ENCODE data around the gene BRD7. TPM values are rescaled to one million over a fixed set of nuclear protein-coding genes. Genes with fewer than 3 reads are reported as not detected.

Gene BRD7
- total and polyA plus RNA-seq, 10 of the 15 experiments (the other 5 are each of a cell fraction or from before 2014, with no cell fraction given) = 16.9 to 74.7 (median 52.0) TPM

GRCh38 chr16:50331570-50331969, 37.2 kb downstream of the BRD7 start (continued):
- no peak for TF ChIP-seq IRF3 (IDR thresholded peaks at IDR 0.05)
- no peak for TF ChIP-seq NBN (IDR thresholded peaks at IDR 0.05)
- TF ChIP-seq SMARCA5 (IDR thresholded peaks at IDR 0.05) = no peak
- TF ChIP-seq SIN3A (IDR thresholded peaks at IDR 0.05; ENCODE audit: low read depth, low read length) = no peak

- H3K4me1 ChIP-seq (ENCODE audit: control insufficient read depth, insufficient read depth, low read length) = peaks cover 3% of the 10 kb centered on the region; the same call in 1 of the 2 replicates
- H3K36me3 ChIP-seq (ENCODE audit: control insufficient read depth in 2 of 2, insufficient read depth in 2 of 2, low read length in 1 of 2) = peaks cover 10 to 24% of the 10 kb centered on the region in 2 experiments; a peak in 3 of 4 replicates
- no peak for FAIRE-seq
- H3K27me3 ChIP-seq (replicated peaks in 1 of 2; ENCODE audit: control insufficient read depth in 2 of 2, insufficient read depth in 2 of 2, low read length in 1 of 2) = no peaks in the 10 kb centered on the region
- H3K9me3 ChIP-seq (replicated peaks; ENCODE audit: control insufficient read depth, insufficient read depth, low read length) = no peaks in the 10 kb centered on the region
- H2AFZ ChIP-seq (ENCODE audit: control insufficient read depth, low read depth, low read length) = no peak overlapping the region
- intact Hi-C loops (cut with micrococcal nuclease; ENCODE audit: unreplicated experiment) (loop anchor here (5.0 to 10.0 kb wide), 2 partner anchors 115 to 478 kb away; no protein-coding TSS in a partner anchor), in situ Hi-C loops (cut with MboI) (no loop called here)
- no TSS peak for BruUV-seq (replicated peaks)
- no peak for ATAC-seq
- H3K4me2 ChIP-seq (ENCODE audit: control insufficient read depth, insufficient read depth) = no peak overlapping the region
- ChIA-PET POLR2A (interaction anchor here (1.0 to 1.1 kb wide), 2 partner anchors 30 to 51 kb away, joined by 3 to 6 read pairs; no protein-coding TSS in a partner anchor), RAD21 (ENCODE audit: unreplicated experiment) (interaction anchor here (0.7 kb wide), 2 partner anchors 26 to 55 kb away, joined by 3 read pairs; no protein-coding TSS in a partner anchor), SMC1A (ENCODE audit: uncharacterized antibody, unreplicated experiment) (interaction anchor here (0.7 to 1.5 kb wide), 7 partner anchors 12 to 477 kb away, joined by 3 to 4 read pairs (median 3); no protein-coding TSS in a partner anchor), CTCF (interaction anchor here (0.5 to 5.6 kb wide), 14 partner anchors 10 to 477 kb away, joined by 3 to 51 read pairs (median 3); partner anchors contain the start of gene CNEP1R1)
- H3K4me3 ChIP-seq = no peak overlapping the region
- no peak overlapping the region for H3K9ac ChIP-seq (ENCODE audit: control insufficient read depth, insufficient read depth, low read length)
- no peaks in the 10 kb centered on the region for H4K20me1 ChIP-seq (ENCODE audit: control insufficient read depth, insufficient read depth)
- DNase-seq (ENCODE audit: low read depth, low spot score) = no peak
- 0 out of 2 replicates have a peak overlapping the region, but pooled peaks have one; percentile 1 for H3K27ac ChIP-seq (ENCODE audit: control insufficient read depth, insufficient read depth)
- TF ChIP-seq ZBTB4 (CRISPR knock-in tag; IDR thresholded peaks at IDR 0.05) (no peak), MXI1 (IDR thresholded peaks at IDR 0.05; ENCODE audit: low read depth, low read length) (no peak), JUND (IDR thresholded peaks at IDR 0.05; ENCODE audit: low read depth, low read length) (no peak), YBX1 (IDR thresholded peaks at IDR 0.05) (no peak), ZNF384 (IDR thresholded peaks at IDR 0.05; ENCODE audit: borderline replicate concordance, low read depth, low read length) (no peak)
- WGBS (ENCODE audit: insufficient coverage, insufficient replicate concordance, low lambda C conversion rate, missing lambda C conversion rate) = 95% methylated on average over 11 of the region's 11 CpGs
- H3K79me2 ChIP-seq (ENCODE audit: control insufficient read depth, insufficient read depth, low read length) = no peaks in the 10 kb centered on the region
Observed at GRCh38 chr16:50329446-50330189, 39.2 kb downstream of the BRD7 start.

Data from GM12878 (cell line).